NCI-H2171 treated with DMSO at 0.1 percent for 48 hours (cell line): Measurements from ENCODE around the gene SLC40A1.

Experiments
- DNase-seq: peaks from one replicate; lab custom pipeline; 2025; lab: John Stamatoyannopoulos, UW

SLC40A1 gene

GRCh38 chr2:189540551-189540950, 40.0 kb downstream of the SLC40A1 start:
- DNase-seq: no peak

GRCh38 chr2:189538402-189538801, 42.2 kb downstream of the SLC40A1 start:
- no peak for DNase-seq

GRCh38 chr2:189536830-189537229, 43.8 kb downstream of the SLC40A1 start:
- DNase-seq: no peak

GRCh38 chr2:189534854-189535832, 45.4 kb downstream of the SLC40A1 start:
- no peak for DNase-seq

- DNase-seq: no peak
Observed at GRCh38 chr2:189533288-189534035, 47.1 kb downstream of the SLC40A1 start.

- DNase-seq: no peak
Observed at GRCh38 chr2:189530965-189531637, 49.5 kb downstream of the SLC40A1 start.

GRCh38 chr2:189528617-189529016, 52.0 kb downstream of the SLC40A1 start:
- DNase-seq: no peak

- DNase-seq: no peak
Observed at GRCh38 chr2:189527812-189528592, 52.6 kb downstream of the SLC40A1 start.

- DNase-seq: no peak
Observed at GRCh38 chr2:189527041-189527750, 53.4 kb downstream of the SLC40A1 start.

- no peak for DNase-seq
Observed at GRCh38 chr2:189526241-189526640, 54.3 kb downstream of the SLC40A1 start.

- DNase-seq: no peak
Observed at GRCh38 chr2:189524746-189525145, 55.8 kb downstream of the SLC40A1 start.

GRCh38 chr2:189522435-189523151, 58.0 kb downstream of the SLC40A1 start:
- no peak for DNase-seq

- no peak for DNase-seq
Observed at GRCh38 chr2:189521699-189522434, 58.7 kb downstream of the SLC40A1 start.

GRCh38 chr2:189519631-189520387, 60.8 kb downstream of the SLC40A1 start:
- no peak for DNase-seq

GRCh38 chr2:189517847-189518535, 62.6 kb downstream of the SLC40A1 start:
- DNase-seq: no peak

- no peak for DNase-seq
Observed at GRCh38 chr2:189516546-189516945, 64.0 kb downstream of the SLC40A1 start.

- no peak for DNase-seq
Observed at GRCh38 chr2:189515264-189515663, 65.3 kb downstream of the SLC40A1 start.

GRCh38 chr2:189514104-189514503, 66.5 kb downstream of the SLC40A1 start:
- no peak for DNase-seq
